HTERT RPE-1 (cell line): Measurements from ENCODE around the gene ZBTB17.
"Not testable (repeated sequence)": the region's sequence is repeated elsewhere in the genome, so short reads cannot be mapped to it uniquely, and the experiment has no call there.

Source experiments
- in situ Hi-C: fragments of 300-500 bp; cut with MboI; formaldehyde crosslinking; loops from 4 replicates; pipeline ENCODE4 v1.14.3; 2020; ENCODE audit warnings: low sequenced_read_pairs

The ZBTB17 gene

GRCh38 chr1:15937706-15938168 is 38.2 kb downstream of the ZBTB17 start:
- in situ Hi-C loops: no loop called here

GRCh38 chr1:15937146-15937545 is 38.8 kb downstream of the ZBTB17 start:
- in situ Hi-C loops: no loop called here

GRCh38 chr1:15936025-15936424 is 39.9 kb downstream of the ZBTB17 start:
- in situ Hi-C loops: no loop called here

GRCh38 chr1:15935056-15935950 is 40.6 kb downstream of the ZBTB17 start:
- in situ Hi-C loops: no loop called here

- in situ Hi-C loops: no loop called here
These were observed 41.5 kb downstream of the ZBTB17 start for GRCh38 chr1:15934211-15935055.

- in situ Hi-C loops: no loop called here
These were observed 42.2 kb downstream of the ZBTB17 start for GRCh38 chr1:15933684-15934083.

- in situ Hi-C loops: no loop called here
These were observed 43.3 kb downstream of the ZBTB17 start for GRCh38 chr1:15932612-15933011.

- in situ Hi-C loops: no loop called here
These were observed 44.0 kb downstream of the ZBTB17 start for GRCh38 chr1:15931884-15932283.

- in situ Hi-C loops: no loop called here
These were observed 44.5 kb downstream of the ZBTB17 start for GRCh38 chr1:15931401-15931800.

- in situ Hi-C loops: no loop called here
These were observed 46.6 kb downstream of the ZBTB17 start for GRCh38 chr1:15928971-15929965.

GRCh38 chr1:15926448-15926847 is 49.5 kb downstream of the ZBTB17 start:
- in situ Hi-C loops: not testable (repeated sequence)

- in situ Hi-C loops: no loop called here
These were observed 52.7 kb downstream of the ZBTB17 start for GRCh38 chr1:15923241-15923640.

GRCh38 chr1:15918962-15919715 is 56.8 kb downstream of the ZBTB17 start:
- in situ Hi-C loops: no loop called here

GRCh38 chr1:15916916-15917315 is 59.0 kb downstream of the ZBTB17 start:
- in situ Hi-C loops: no loop called here

- in situ Hi-C loops: no loop called here
These were observed 59.5 kb downstream of the ZBTB17 start for GRCh38 chr1:15916417-15916816.

- in situ Hi-C loops: no loop called here
These were observed 59.9 kb downstream of the ZBTB17 start for GRCh38 chr1:15915991-15916390.

GRCh38 chr1:15913607-15914006 is 62.3 kb downstream of the ZBTB17 start:
- in situ Hi-C loops: not testable (repeated sequence)

GRCh38 chr1:15911927-15912326 is 64.0 kb downstream of the ZBTB17 start:
- in situ Hi-C loops: no loop called here

GRCh38 chr1:15911141-15911540 is 64.8 kb downstream of the ZBTB17 start:
- in situ Hi-C loops: no loop called here

- in situ Hi-C loops: no loop called here
These were observed 67.3 kb downstream of the ZBTB17 start for GRCh38 chr1:15908597-15908996.
